Stromal cell of bone marrow (primary cell): ENCODE results near the gene CGN.

Source experiments
- DNase-seq: peaks from one replicate; pipeline ENCODE4 v3.0.0-alpha.2; 2012; ENCODE audit warnings: low read depth

The CGN gene, protein sequence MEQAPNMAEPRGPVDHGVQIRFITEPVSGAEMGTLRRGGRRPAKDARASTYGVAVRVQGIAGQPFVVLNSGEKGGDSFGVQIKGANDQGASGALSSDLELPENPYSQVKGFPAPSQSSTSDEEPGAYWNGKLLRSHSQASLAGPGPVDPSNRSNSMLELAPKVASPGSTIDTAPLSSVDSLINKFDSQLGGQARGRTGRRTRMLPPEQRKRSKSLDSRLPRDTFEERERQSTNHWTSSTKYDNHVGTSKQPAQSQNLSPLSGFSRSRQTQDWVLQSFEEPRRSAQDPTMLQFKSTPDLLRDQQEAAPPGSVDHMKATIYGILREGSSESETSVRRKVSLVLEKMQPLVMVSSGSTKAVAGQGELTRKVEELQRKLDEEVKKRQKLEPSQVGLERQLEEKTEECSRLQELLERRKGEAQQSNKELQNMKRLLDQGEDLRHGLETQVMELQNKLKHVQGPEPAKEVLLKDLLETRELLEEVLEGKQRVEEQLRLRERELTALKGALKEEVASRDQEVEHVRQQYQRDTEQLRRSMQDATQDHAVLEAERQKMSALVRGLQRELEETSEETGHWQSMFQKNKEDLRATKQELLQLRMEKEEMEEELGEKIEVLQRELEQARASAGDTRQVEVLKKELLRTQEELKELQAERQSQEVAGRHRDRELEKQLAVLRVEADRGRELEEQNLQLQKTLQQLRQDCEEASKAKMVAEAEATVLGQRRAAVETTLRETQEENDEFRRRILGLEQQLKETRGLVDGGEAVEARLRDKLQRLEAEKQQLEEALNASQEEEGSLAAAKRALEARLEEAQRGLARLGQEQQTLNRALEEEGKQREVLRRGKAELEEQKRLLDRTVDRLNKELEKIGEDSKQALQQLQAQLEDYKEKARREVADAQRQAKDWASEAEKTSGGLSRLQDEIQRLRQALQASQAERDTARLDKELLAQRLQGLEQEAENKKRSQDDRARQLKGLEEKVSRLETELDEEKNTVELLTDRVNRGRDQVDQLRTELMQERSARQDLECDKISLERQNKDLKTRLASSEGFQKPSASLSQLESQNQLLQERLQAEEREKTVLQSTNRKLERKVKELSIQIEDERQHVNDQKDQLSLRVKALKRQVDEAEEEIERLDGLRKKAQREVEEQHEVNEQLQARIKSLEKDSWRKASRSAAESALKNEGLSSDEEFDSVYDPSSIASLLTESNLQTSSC

DNA sequence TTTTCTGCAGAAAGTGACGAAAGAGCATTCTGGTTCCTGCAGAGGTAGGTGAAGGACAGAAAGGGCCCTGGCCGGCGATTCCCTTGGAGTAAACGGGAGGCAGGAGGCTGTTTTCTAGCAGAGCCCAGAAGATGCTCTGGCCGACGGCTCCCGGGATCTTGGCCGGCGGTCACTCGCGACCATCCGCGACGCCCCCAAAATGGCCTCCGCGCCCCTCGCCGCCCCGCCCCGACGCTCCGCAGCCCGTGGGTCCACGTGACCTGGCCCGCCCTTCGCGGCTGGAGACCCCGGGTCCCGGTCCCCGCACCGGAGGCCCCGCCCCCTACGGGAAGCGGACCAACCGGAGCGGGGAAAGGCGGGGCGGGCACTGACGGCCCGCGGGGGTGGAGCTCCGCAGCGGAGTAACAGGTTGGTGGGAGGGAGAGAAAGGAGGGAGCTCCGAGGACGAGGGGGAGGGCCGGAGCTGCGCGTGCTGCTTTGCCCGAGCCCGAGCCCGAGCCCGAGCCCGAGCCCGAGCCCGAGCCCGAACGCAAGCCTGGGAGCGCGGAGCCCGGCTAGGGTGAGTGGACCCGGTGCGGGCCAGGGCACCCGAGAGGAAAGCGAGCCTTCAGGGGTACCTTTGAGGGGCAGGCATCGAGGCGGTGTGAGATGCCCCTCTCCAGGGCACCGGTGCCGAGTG, at the start of gene CGN:
CGN (plus strand) TSS at position 431 of the 679 bp plus-strand sequence. CDS start 7,133 bp downstream, outside the sequence.
- peak; percentile 20 for DNase-seq

DNA sequence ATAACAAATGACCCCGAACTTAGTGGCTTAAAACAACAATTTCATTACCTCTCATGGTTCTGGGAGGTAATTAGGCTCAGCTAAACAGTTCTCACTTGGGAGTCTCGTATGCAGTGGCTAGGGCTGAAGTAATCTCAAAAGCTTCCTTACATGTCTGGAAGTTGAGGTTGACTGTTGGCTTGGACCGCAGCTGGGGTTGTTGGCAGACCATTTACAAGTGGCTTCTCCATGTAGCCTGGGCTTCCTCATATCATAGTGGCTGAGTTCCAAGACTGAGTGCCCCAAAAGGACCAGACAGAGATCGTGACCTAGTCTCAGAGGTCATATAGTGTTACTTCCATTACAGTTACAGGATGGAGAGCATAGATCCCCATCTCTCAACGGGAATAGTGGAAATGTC, 49.5 kb upstream of the CGN start:
- no peak for DNase-seq

DNA sequence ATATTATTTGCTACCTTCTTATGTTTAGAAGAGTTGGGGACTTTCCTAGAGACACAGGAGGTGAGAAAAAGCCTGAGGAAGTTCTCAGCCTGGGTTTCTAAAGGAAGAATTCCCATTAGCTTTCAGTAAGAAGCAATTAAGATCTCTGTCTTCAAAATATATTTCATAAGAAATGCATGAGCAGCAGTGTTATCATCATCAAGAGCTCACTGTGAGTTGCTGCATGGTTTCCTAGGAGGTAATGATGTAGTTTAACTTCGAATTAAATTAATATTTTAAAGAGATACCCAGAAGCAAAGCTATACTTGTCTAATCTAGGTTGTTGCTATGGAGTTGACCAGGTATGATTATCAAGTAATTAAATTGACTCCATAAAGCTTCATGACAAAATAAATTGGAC, 46.2 kb upstream of the CGN start:
- DNase-seq, result no peak

DNA sequence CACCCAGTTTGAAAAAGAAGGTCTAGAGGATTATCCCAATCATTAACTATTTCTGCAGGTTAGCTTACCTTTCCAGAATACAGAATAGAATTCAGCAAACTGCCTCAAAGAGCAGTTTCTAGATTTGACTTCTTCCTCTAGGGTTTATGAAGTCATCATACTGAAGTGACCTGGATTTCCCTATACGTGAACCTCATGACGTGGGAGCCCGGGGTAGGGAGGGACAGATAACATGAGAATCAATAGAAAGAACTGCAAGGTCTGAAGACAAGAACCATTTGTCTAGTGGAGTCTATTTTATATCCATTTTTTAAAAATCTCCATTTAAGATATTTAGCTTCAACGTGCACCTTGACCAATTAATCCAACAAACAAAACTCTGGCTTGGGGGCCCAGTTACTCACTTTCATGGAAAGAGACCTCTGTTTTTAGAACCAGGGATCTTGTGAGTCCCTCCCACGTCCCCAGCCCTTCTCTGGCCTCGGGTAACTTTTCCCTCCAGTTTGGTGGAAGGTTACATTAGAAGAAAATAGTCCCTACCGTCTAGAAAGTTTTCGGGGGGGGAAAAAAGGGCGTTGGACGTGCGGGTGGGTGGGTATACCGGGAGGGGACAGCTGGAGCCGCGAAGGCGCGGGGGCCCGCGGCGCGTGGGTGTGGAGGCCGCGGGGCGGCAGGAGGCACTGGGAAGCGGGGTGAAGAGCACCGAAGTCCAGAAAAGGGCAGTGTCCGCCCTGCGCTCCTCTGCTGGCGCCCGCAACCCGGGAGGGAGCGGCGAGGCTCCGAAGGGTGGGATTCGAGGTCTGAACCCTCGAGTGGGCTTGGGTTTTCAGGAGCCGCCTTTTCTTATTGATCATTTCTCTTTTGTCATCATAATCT, 38.1 kb upstream of the CGN start:
- DNase-seq, result no peak

DNA sequence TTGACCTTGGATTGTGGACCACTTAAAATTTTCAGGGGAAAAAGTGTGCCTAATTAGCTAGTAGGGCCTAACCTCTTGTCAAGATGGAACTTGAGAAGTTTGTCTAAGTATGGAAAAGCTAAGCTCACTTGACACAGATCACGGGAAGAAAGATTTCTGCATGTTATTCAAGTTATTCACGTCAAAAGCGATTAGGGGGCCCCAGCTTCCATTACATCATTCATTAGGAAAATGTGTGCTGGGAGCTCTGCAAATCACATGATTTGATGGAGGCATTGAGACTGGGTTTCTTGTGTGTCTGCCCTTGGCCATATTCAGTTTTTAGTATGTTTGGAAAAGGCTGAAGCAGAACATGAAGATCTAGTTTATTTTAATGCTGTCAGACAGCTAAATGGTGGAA, 36.4 kb upstream of the CGN start:
- no peak for DNase-seq

DNA sequence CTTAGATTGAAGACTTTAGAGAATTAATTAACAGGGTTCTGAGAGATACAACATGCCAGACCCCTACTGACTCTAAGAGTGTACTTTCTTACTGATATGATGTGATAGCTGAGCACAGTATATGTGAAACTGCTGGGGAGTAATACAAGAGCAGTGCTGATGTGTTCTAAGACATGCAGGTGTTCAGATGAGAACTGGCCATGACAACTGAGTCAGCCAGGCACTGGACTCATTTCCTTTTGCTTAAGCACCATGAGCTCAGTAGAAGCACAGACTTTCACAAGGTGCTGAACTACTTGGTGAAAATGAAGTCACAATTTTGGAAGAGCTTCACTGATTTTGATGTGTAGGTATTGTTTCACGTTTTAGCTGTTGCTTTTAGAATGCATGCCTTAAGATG, 36.0 kb upstream of the CGN start:
- no peak for DNase-seq

DNA sequence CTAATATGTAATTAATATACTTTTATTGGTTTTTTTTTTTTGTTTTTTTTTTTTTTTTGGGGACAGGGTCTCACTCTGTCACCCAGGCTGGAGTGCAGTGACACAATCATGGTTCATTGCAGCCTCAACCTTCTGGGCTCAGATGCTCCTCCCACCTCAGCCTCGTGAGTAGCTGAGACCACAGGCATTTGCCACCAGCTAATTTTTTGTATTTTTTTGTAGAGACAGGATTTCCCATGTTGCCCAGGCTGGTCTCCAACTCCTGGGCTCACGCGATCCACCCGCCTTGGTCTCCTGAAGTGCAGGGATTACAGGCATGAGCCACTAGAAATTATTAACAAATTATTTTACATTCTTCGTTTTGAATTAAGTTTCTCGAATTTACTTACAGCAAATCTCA, 35.1 kb upstream of the CGN start:
- no peak for DNase-seq

DNA sequence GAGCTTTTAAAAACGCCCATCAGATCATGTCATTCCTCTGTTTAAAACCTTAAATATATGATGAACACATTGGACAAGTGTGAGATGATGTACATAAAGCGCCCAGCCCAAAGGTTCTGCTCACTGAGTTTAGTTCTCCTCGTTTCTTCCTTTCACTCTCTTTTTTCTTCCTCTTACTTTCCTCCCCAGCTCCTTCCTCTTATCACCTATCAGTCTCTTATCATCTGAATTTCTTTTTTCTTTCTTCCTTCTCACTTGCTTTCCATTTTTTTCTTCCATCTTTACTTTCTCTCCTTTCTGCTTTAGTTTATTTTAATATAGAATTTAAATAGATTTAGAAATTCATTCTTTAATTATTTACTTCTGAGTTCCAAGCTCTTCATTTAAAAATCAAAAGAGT, 34.1 kb upstream of the CGN start:
- DNase-seq, result no peak

DNA sequence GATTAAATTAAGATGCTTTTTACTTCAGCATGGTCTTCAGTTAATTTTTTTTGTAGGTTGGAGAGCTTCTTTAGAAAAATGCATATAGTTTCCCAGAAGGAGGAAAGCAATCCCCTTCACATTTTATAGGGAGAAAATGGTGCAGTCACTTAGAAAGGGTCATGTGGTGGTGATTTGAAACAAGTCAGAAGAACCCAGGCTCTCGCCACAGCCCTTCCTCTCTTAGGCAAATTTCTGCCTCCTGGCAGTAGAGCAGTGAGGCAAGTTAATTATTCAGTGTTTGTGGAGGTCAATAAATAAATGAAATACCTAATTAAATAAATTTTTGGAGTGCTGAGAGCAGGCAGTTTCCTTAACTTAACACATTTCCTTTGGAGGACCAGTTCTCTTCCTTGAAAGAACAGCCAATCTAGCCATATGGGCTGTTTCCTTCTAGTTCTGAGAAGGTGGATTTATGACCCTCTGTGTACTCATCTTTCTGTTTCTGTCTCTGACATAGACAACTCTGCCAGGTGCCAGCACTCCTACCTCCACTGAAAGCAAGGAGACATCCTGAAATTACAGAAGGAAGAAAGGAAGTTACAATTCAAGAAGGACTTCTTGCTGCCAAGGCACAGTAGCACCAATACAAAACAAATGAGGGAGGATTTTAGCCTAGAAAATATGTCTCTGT, 32.9 kb upstream of the CGN start:
- DNase-seq, result no peak

DNA sequence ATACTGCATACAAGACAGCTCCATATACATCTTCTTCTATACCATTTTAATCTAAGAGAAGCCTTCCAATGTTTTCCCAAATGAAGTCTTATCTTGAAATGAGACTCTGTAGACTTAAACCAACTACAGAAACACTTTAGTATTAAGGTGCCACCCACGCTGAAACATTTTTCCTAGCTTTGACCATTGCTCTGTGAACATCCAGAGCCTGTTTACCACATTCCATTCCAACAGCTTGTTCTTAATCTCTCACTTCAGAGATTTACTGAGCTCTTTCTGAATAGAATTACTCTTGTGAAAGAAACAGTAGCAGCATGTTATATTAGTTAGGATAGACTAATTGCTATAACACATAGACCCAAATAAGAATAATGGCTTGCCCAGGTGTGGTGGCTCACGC, 32.3 kb upstream of the CGN start:
- DNase-seq, result no peak

DNA sequence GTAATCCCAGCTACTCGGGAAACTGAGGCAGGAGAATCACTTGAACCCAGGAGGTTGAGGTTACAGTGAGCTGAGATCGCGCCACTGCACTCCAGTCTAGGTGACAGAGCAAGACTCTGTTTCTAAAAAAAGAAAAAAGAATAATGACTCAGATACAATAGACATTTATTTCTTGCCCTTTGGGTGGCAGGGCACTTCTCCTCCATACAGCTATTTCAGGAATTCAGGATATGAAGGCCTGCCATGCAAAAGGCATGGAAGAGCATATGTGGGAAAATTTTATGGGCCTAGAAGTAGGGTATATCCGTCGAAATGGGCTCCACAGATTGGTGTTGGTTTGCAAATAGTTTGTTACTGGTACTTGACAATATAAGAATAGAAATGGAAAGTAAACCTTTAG, 31.7 kb upstream of the CGN start:
- DNase-seq, result no peak

DNA sequence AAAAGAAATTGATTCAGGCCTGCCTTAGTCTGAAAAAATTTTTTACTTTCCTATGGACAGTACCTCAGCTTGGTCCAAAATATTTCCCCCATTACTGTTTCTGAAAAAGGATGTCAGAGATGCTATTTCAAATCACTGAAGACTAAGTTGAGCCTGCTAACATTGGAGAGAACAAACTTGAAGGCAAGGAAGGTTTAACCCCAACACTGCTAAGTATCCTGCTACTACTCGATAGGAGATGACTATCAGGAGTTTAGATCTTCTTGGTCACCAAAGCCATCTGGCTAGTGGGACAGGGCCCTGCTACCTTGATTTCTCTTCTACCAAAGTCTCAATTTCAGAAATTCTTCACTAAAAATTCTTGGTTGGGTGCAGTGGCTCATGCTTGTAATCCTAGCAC, 29.2 kb upstream of the CGN start:
- DNase-seq, result no peak

DNA sequence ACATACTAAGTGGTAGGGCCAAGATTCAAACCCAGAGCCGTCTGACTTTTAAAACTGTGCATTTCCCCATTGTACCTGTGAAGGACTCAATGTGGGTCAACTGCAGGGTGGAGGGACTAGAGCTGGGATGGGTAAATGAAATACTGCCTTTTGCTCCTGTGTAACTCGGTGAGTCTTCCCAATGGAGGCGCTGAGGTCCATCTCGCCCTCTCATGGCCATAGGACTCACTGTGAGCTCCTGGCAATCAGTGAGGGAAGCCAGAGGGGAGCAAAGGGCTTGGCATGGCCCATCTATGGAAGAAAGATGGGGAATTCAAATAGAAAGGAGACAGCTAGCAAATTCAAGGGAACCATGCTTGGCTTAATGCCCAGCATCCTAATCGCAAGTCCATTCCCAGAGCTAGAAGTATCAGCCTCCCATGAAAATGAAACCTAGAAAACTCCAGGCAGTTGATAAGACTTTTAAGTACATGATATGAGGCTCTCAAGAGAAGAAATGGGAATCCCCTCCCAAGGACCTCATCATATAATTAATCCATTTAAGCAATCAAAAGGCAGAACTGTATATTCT, 25.4 kb upstream of the CGN start:
- DNase-seq, result no peak

DNA sequence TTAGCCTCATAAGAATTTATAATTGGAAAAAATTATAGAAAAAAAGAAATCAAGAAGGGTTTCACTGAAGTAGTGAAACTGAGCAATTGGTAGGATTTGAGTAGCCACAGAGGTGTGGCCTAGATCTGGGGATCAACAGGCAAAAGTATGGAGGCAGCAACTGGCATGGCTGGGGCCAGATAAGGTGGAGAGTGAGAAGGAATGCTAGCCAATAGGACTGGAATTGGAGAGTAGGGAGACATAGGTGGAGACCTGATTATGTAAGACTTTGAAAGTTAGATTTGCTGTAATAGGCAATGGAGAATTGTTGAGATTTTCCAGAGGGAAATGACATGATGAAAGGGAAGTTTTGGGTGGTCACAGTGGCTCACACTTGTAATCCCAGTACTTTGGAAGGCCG, 24.6 kb upstream of the CGN start:
- no peak for DNase-seq

DNA sequence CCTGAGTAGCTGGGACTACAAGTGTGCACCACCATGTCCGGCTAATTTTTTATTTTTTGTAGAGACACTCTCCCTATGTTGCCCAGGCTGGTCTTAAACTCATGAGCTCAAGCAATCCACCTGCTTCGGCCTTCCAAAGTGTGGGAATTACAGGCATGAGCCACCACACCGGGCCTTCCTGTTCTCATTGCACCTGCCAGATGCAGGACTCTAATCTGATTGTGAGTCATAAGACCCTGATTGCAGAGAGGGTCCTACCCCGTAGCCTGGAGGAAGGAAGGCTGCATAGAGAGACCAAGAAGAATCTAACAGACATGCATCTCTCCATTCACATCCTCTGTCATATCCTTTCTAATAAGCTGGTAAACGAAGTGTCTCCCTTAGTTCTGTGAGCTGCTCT, 19.5 kb upstream of the CGN start:
- no peak for DNase-seq

DNA sequence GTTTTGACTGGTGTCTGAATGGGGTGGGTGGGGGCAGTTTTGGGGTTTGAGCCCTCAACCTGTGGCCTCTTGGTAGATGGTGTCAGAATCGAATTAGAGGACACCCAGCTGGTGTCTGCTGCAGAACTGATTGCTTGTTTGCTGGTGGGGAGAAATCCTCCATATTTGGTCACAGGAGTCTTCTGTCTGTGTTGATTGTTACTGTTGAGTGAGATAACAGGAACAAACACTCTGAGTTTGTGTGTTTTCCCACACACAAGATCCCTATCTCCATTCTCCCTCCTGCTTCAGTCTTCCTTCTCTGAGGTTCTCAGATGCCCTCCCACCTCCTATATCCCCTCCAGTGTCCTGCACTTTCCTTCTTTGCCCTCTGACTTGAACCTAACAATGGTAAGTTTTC, 19.1 kb upstream of the CGN start:
- no peak for DNase-seq

DNA sequence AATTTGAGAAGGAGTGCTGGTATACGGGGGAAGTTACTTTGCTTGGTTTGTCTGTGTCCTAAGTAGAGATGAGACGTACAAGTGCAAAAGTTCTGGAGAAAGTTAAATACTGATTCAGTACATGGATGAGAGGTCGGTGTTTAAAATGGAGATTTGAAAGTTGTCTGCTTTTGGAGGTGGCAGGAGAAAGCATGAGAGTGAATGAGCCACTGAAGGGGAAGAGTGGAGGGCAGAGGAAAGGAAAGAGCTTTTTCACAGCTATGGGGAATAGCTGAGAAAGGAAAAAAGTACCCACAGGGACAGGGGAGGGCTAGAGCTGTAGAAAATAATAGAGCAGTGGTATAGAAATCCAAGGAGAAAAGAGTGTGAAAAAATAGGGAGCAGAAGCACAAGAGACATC, 18.1 kb upstream of the CGN start:
- DNase-seq, result no peak

DNA sequence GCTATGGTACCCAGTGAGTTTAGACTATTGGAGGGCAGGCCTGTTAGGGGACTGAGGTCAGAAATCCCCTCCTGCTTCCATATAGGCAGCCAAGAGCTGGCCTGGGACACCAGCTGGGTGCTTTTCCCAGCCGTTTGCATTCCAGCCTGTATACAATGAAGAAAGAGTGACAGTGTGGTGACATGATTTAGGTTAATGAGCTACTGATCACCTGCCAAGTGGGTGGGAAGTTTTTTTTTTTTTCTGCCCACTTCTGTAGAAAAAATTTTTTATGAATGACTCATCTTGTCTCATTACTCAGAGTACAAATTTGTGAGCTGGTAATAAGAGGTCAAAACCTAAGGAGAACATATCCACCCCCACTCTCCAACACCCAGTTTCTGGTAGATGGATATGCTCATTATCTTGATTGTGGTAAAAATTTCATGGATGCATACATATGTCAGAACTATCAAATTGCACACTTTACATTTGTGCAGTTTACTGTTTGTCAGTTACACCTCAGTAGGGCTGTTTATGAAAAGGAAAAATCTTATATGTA, 16.4 kb upstream of the CGN start:
- DNase-seq, result peak; percentile 11

DNA sequence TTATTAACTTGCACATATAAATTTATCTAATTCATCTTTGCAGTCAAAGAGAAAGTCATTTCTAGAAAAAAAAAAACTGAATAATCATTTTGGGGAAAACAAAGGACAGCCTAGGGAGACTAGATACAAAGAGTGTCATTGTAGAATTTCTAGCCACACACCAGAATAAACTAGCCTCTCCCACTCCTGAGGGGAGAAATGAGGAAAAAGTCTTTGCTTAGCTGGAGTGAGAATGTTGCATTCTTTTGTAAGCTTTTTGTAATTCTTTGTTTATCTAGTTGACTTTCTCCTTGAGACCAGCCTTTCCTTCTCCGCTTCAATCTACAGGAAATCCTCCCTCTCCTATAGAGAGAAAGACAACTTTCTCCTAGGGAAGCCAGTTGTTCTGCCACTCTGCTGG, 15.9 kb upstream of the CGN start:
- DNase-seq, result no peak

DNA sequence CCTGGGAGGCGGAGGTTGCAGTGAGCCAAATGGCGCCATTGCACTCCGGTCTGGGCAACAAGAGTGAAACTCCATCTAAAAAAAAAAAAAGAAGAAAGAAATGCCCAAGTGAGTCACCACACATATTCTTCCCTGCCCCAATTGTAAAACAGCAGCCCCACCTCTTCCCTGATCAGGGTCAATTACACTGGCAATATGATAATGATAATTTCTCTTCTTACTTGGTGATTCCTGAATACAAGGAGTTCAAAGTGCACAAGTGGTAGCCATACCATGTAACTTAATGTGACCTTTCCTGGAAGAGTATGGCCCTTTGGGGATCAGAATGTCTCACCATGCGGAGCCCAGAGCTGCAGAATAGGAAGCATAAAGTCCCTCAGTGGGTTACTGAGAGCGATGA, 11.8 kb upstream of the CGN start:
- DNase-seq, result no peak
